H1 (cell line): ENCODE results near the gene ABCC6. TPM values are rescaled to one million over a fixed set of nuclear protein-coding genes. Genes with fewer than 3 reads are reported as not detected.
"Not testable (repeated sequence)": the region's sequence is repeated elsewhere in the genome, so short reads cannot be mapped to it uniquely, and the experiment has no call there.

ENCODE experiments used
- CTCF ChIA-PET: fragments of 300-600 bp; sonication (Branson Sonifier 250); formaldehyde crosslinking; loops from one replicate; lab custom pipeline; 2021; ENCODE audit not compliant: partially characterized antibody; lab: Charles Lee
- POLR2A ChIA-PET: fragments of 300-600 bp; sonication (Branson Sonifier 250); formaldehyde crosslinking; loops from one replicate; lab custom pipeline; 2021; ENCODE audit warnings: inconsistent platforms; ENCODE audit not compliant: partially characterized antibody; lab: Charles Lee
- DNase-seq, 2 experiments: peaks; one replicate each; pipeline versions ENCODE4 v3.0.0 to v3.0.0-alpha.2; 2010 to 2022; ENCODE audit warnings: low spot score in 2 of 2, low read depth in 1 of 2, mixed read lengths in 1 of 2
- FAIRE-seq: peaks from 2 replicates; lab custom pipeline; 2011; peaks lifted over from hg19 to GRCh38; lab: Jason Lieb, UNC
- H2AFZ ChIP-seq: 2 replicates; pipeline ENCODE4 v1.8.1; 2012; ENCODE audit warnings: low read length, inconsistent platforms
- H2AK5ac ChIP-seq: 2 replicates; pipeline ENCODE4 v1.6.1; 2013; ENCODE audit warnings: low read depth, low read length
- H2BK120ac ChIP-seq: replicated peaks from 2 replicates; pipeline ENCODE3; 2013; ENCODE audit warnings: low read depth, low read length, inconsistent platforms
- H2BK12ac ChIP-seq: 2 replicates; pipeline ENCODE4 v1.6.1; 2013; ENCODE audit warnings: low read depth, low read length
- H2BK15ac ChIP-seq: 2 replicates; pipeline ENCODE4 v1.6.1; 2013; ENCODE audit warnings: low read length
- H2BK20ac ChIP-seq: 2 replicates; pipeline ENCODE4 v1.6.1; 2013; ENCODE audit warnings: low read length
- H2BK5ac ChIP-seq: 2 replicates; pipeline ENCODE4 v1.6.1; 2013; ENCODE audit warnings: low read depth, low read length
- H3K14ac ChIP-seq: 2 replicates; pipeline ENCODE4 v1.6.1; 2013; ENCODE audit warnings: inconsistent platforms; ENCODE audit not compliant: insufficient read length
- H3K18ac ChIP-seq: 2 replicates; pipeline ENCODE4 v1.6.1; 2013; ENCODE audit warnings: low read length; ENCODE audit errors: extremely low read depth
- H3K23ac ChIP-seq: 2 replicates; pipeline ENCODE4 v1.6.1; 2013; ENCODE audit warnings: inconsistent platforms; ENCODE audit not compliant: insufficient read length
- H3K23me2 ChIP-seq: 2 replicates; pipeline ENCODE4 v1.6.1; 2013; ENCODE audit warnings: low read depth, low read length
- H3K27ac ChIP-seq: 2 replicates; pipeline ENCODE4 v1.6.1; 2011; ENCODE audit warnings: low read depth, low read length, inconsistent platforms
- H3K27me3 ChIP-seq, 4 experiments: replicated peaks in 1 of 4; 1 replicate in 1 of 4; 2 replicates in 3 of 4; pipeline versions ENCODE4 v1.6.1 to v1.8.1; 2011 to 2013; ENCODE audit warnings: low read length in 3 of 4, mild to moderate bottlenecking in 3 of 4, inconsistent platforms in 2 of 4, mixed read lengths in 2 of 4, moderate library complexity in 1 of 4; ENCODE audit not compliant: control insufficient read depth in 3 of 4, insufficient read depth in 3 of 4; ENCODE audit errors: extremely low read depth in 1 of 4
- H3K36me3 ChIP-seq, 4 experiments: 2 replicates each; pipeline versions ENCODE4 v1.6.1 to v1.8.1; 2011 to 2013; ENCODE audit warnings: mild to moderate bottlenecking in 4 of 4, low read length in 3 of 4, moderate library complexity in 2 of 4, control low read depth in 1 of 4, inconsistent platforms in 1 of 4; ENCODE audit not compliant: insufficient read depth in 4 of 4, control insufficient read depth in 2 of 4
- H3K4ac ChIP-seq: replicated peaks from 2 replicates; pipeline ENCODE3; 2013; ENCODE audit warnings: low read length, low read depth, mixed read lengths, inconsistent platforms; ENCODE audit not compliant: insufficient read length
- H3K4me1 ChIP-seq, 4 experiments: replicated peaks in 1 of 4; 1 replicate in 1 of 4; 2 replicates in 3 of 4; pipeline versions ENCODE4 v1.6.1 to v1.8.1; 2011 to 2013; ENCODE audit warnings: low read length in 3 of 4, inconsistent platforms in 2 of 4, mixed read lengths in 1 of 4; ENCODE audit not compliant: insufficient read depth in 4 of 4, control insufficient read depth in 3 of 4
- H3K4me2 ChIP-seq, 2 experiments: 2 replicates each; pipeline versions ENCODE4 v1.6.1 to v1.8.1; 2011 to 2013; ENCODE audit warnings: low read depth in 2 of 2, low read length in 2 of 2, control low read depth in 1 of 2, inconsistent platforms in 1 of 2, mild to moderate bottlenecking in 1 of 2; ENCODE audit not compliant: insufficient read depth in 1 of 2
- H3K4me3 ChIP-seq, 4 experiments: fragments of 200-600, 300-600 bp in 1 of 4; sonication (generic), shearing (Covaris generic), sonication (Bioruptor Twin) in 1 of 4; 2 replicates each; pipeline versions ENCODE4 v1.5.1 to v1.8.1; 2011 to 2016; ENCODE audit warnings: low read length in 4 of 4, low read depth in 3 of 4, control low read depth in 2 of 4, inconsistent platforms in 2 of 4, mild to moderate bottlenecking in 2 of 4, mixed read lengths in 1 of 4, moderate library complexity in 1 of 4; ENCODE audit not compliant: insufficient read depth in 2 of 4; ENCODE audit errors: extremely low read depth in 1 of 4
- H3K56ac ChIP-seq: replicated peaks from 2 replicates; pipeline ENCODE3; 2013; ENCODE audit warnings: low read depth, mild to moderate bottlenecking, mixed read lengths, low read length, inconsistent platforms; ENCODE audit not compliant: insufficient read length
- H3K79me1 ChIP-seq: 2 replicates; pipeline ENCODE4 v1.6.1; 2013; ENCODE audit warnings: low read depth, low read length, control low read depth
- H3K79me2 ChIP-seq, 2 experiments: 2 replicates each; pipeline versions ENCODE4 v1.6.1 to v1.8.1; 2012 to 2013; ENCODE audit warnings: low read length in 2 of 2, mild to moderate bottlenecking in 2 of 2, inconsistent platforms in 1 of 2; ENCODE audit not compliant: insufficient read depth in 2 of 2, control insufficient read depth in 1 of 2
- H3K9ac ChIP-seq, 4 experiments: replicated peaks in 1 of 4; 1 replicate in 1 of 4; 2 replicates in 3 of 4; pipeline versions ENCODE4 v1.6.1 to v1.8.1; 2011 to 2013; ENCODE audit warnings: low read depth in 3 of 4, low read length in 3 of 4, control low read depth in 2 of 4, mild to moderate bottlenecking in 2 of 4, moderate library complexity in 2 of 4, inconsistent platforms in 1 of 4; ENCODE audit errors: extremely low read depth in 1 of 4
- H3K9me3 ChIP-seq, 2 experiments: 2 replicates each; pipeline versions ENCODE4 v1.6.1 to v1.8.1; 2012 to 2013; ENCODE audit warnings: mild to moderate bottlenecking in 2 of 2, moderate library complexity in 2 of 2, control low read depth in 1 of 2, inconsistent platforms in 1 of 2, low read depth in 1 of 2, low read length in 1 of 2, mixed read lengths in 1 of 2; ENCODE audit not compliant: insufficient read depth in 2 of 2
- H4K20me1 ChIP-seq, 2 experiments: replicated peaks in 1 of 2; 2 replicates each; pipeline versions ENCODE3 to v1.8.1; 2011 to 2013; ENCODE audit warnings: inconsistent platforms in 2 of 2, low read length in 2 of 2, mild to moderate bottlenecking in 1 of 2; ENCODE audit not compliant: insufficient read depth in 2 of 2, control insufficient read depth in 1 of 2
- H4K5ac ChIP-seq: 2 replicates; pipeline ENCODE4 v1.6.1; 2013; ENCODE audit warnings: low read length, low read depth, mixed read lengths, inconsistent platforms; ENCODE audit not compliant: insufficient read length
- H4K8ac ChIP-seq: 2 replicates; pipeline ENCODE4 v1.8.0; 2013; ENCODE audit warnings: mild to moderate bottlenecking, moderate library complexity, low read length, inconsistent platforms; ENCODE audit not compliant: insufficient read depth; ENCODE audit errors: extremely low read depth
- H4K91ac ChIP-seq: replicated peaks from 2 replicates; pipeline ENCODE3; 2013; ENCODE audit warnings: low read length, mixed read lengths, inconsistent platforms; ENCODE audit not compliant: insufficient read length
- WGBS, 2 experiments: shearing (Covaris generic) in 1 of 2; methylation state at CpG; one replicate each; pipeline versions ENCODE4 v1.1.6 to v1.1.7; 2013 to 2015; ENCODE audit warnings: low lambda C conversion rate in 2 of 2, mixed read lengths in 2 of 2, inconsistent platforms in 1 of 2, low coverage in 1 of 2, missing lambda C conversion rate in 1 of 2; ENCODE audit not compliant: insufficient replicate concordance in 2 of 2, insufficient coverage in 1 of 2, insufficient read length in 1 of 2; ENCODE audit errors: extremely low coverage in 1 of 2, missing lambda C conversion rate in 1 of 2; 5-methylcytosine and 5-hydroxymethylcytosine counted together
- polyA plus RNA-seq, 7 experiments: library from polyadenylated mRNA; depleted of rRNA in 3 of 7; stranded (reverse) in 5 of 7; unstranded in 2 of 7; fragments of >200 nt in 5 of 7; fragments of 200-250 nt in 2 of 7; gene quantifications; 1 replicate in 5 of 7; 2 replicates in 1 of 7; 4 replicates in 1 of 7; pipeline versions ENCODE4 v1.2.1 to v1.2.3, GENCODE V29; 2011 to 2013; ENCODE audit warnings: missing spikeins in 2 of 7, mixed read lengths in 2 of 7
- total RNA-seq: library from RNA; stranded (reverse); fragmentation: NEBNext Ultra II Directional; extraction: Animal tissue kit (Norgen Biotek cat#: 25700); gene quantifications from 2 replicates; pipeline ENCODE4 v1.2.1, GENCODE V29; 2021

ABCC6 gene
- total and polyA plus RNA-seq, 2 of the 8 experiments (the other 6 are each of a cell fraction or from before 2014, with no cell fraction given): 1.6 to 1.8 TPM

DNA sequence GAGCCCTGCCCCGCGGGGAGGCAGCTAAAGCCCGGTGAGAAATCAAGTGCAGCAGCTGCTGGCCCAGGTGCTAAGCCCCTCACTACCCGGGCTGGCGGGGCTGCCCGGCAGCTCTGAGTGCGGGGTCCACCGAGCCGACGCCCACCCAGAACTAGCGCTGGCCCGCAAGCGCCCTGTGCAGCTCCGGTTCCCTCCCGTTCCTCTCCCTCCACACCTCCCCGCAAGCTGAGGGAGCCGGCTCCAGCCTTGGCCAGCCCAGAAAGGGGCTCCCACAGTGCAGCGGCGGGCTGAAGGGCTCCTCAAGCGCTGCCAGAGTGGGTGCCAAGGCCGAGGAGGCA, 118.5 kb downstream of the ABCC6 start:
- H4K20me1 ChIP-seq, H3K4me2 ChIP-seq, H2BK20ac ChIP-seq, H2BK15ac ChIP-seq, H4K91ac ChIP-seq, H3K79me2 ChIP-seq, H3K27ac ChIP-seq, H3K23me2 ChIP-seq, H3K14ac ChIP-seq, H3K18ac ChIP-seq, H3K27me3 ChIP-seq, H3K56ac ChIP-seq, H3K23ac ChIP-seq, H3K4me3 ChIP-seq, H2BK12ac ChIP-seq, H2AFZ ChIP-seq, H3K4ac ChIP-seq, H4K8ac ChIP-seq, H2BK5ac ChIP-seq, H3K4me1 ChIP-seq, DNase-seq, H3K79me1 ChIP-seq, FAIRE-seq, H4K5ac ChIP-seq, H3K9ac ChIP-seq, POLR2A ChIA-PET, H2AK5ac ChIP-seq, H2BK120ac ChIP-seq, H3K9me3 ChIP-seq: not testable (repeated sequence)
- CTCF ChIA-PET: interaction anchor here (1.6 kb wide), 1 partner anchor 17 kb away, joined by 5 read pairs; no protein-coding TSS in a partner anchor
- 92% methylated on average over 17 of the region's 21 CpGs; no CpG with 5 or more reads in 1 of the 2 experiments for WGBS, 2 experiments
- H3K36me3 ChIP-seq: peaks cover 9 to 38% (median 32%) of the 10 kb centered on the region in 4 experiments; a peak in 6 of 8 replicates

DNA sequence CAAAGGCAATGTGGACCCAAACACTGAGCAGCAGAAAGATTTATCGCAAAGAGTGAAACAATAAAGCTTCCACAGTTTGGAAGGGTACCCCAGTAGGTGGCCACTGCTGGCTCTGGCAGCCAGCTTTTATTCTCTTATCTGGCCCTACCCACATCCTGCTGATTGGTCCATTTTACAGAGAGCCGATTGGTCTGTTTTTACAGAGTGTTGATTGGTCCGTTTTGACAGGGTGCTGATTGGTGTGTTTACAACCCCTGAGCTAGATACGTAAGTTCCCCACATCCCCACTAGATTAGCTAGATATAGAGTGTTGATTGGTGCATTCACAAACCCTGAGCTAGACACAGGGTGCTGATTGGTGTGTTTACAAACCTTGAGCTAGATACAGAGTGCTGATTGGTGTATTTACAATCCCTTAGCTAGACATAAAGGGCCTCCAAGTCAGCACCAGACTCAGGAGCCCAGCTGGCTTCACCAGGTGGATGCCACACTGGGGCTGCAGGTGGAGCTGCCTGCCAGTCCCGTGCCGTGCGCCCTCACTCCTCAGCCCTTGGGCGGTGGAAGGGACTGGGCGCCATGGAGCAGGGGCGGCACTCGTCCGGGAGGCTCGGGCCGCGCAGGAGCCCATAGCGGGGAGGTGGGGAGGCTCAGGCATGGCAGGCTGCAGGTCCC, 119.0 kb downstream of the ABCC6 start:
- H3K23ac ChIP-seq, H2BK12ac ChIP-seq, H3K18ac ChIP-seq, H2BK15ac ChIP-seq, H3K79me2 ChIP-seq, H3K14ac ChIP-seq, H3K4me2 ChIP-seq, H2BK20ac ChIP-seq, H3K4me3 ChIP-seq, H2BK120ac ChIP-seq, H3K23me2 ChIP-seq, H3K79me1 ChIP-seq, H3K4me1 ChIP-seq, H3K9ac ChIP-seq, H3K27ac ChIP-seq, H3K56ac ChIP-seq, H3K4ac ChIP-seq, H3K27me3 ChIP-seq, H3K9me3 ChIP-seq, H2AK5ac ChIP-seq, H2BK5ac ChIP-seq, POLR2A ChIA-PET, H4K5ac ChIP-seq, H4K20me1 ChIP-seq, H2AFZ ChIP-seq, H4K91ac ChIP-seq, H4K8ac ChIP-seq, FAIRE-seq, DNase-seq: not testable (repeated sequence)
- H3K36me3 ChIP-seq: peaks cover 9 to 34% (median 32%) of the 10 kb centered on the region in 4 experiments; a peak in 6 of 8 replicates
- 91% methylated on average over 16 of the region's 16 CpGs; no CpG with 5 or more reads in 1 of the 2 experiments for WGBS, 2 experiments
- CTCF ChIA-PET: interaction anchor here (0.8 to 1.6 kb wide), 3 partner anchors 8 to 17 kb away, joined by 3 to 5 read pairs (median 3); no protein-coding TSS in a partner anchor
